AML-193 (cell line): Measurements from ENCODE around the gene VIPR2.
"Not testable (repeated sequence)": the region's sequence is repeated elsewhere in the genome, so short reads cannot be mapped to it uniquely, and the experiment has no call there.

Source experiments
- DNase-seq, 2 experiments: peaks; one replicate each; lab custom pipeline; 2025; lab: John Stamatoyannopoulos, UW

VIPR2 gene

DNA sequence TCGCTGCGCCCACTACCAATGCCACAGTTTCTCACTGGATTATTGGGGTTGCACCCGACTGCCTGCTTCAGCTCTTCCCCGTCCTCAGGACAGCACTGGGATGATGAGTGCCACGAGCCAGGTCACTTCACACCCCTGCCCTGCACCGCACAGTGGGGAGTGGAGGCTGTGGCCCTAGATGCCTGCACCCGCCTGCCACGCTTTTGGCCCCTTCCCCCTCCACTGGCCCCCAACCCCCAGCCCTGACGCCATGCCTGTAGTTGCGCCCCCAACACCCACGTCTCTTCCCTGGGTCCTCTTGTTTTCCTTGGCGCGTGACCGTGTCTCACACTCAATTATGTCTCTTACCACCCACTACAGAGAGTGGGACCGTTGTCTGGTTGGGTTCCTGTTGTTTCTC, 134.3 kb downstream of the VIPR2 start:
- no peak for DNase-seq

DNA sequence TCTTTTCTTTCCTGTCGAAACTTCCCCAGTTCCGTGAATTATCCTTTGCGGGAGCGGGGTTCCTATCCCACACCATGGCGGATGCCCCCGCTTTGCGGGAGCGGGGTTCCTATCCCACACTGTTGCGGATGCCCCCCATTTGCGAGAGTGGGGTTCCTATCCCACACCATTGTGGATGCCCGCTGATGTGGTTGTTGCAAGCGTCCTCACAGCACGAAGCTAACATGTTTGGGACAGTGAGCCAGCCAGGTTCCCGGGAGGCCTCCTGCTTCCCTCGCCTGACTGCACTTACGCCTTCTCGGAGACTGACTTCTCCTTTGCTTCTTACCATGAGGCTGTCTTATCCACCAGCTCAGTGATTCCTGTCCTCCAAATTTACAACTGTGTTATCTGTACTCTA, 134.7 kb downstream of the VIPR2 start:
- no peak for DNase-seq

DNA sequence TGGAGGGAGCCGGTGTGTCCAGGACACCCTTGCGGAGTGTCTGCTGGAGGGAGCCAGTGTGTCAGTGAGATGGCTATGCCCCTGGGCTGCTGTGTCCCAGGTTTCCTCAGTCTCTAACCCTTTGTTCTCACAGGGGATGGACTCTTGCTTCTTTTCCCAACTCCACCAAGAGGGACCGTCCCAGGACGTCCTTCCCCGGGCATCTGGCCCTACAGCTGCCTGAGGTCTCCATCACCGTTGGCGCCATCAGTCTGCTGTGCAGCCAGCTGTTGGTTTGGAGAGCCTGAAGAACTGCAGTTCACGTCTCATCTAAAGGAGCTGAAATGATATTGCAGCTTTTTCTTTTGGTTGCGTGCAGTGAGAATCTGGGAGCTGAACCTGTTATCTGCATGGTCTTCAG, 136.2 kb downstream of the VIPR2 start:
- no peak for DNase-seq

DNA sequence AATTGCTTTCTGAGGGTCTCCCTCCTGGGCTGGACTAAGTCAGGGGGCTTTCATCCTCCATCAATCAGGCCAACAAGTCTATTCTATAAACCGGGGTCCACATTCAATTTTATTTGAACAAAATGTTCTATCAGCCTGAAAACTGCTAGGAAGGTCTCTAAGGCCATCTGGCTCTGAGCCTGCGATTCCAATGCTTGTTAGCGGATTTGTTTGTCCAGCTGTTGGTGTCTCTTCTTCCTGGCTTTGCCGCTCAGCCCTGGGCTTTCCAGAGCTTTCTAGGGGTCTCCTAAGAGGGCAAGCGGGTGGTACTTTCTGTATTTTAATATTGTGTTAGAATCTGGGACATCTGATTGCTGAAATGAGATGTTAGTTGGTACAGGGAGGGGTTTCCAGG, 136.7 kb downstream of the VIPR2 start:
- DNase-seq, result no peak

DNA sequence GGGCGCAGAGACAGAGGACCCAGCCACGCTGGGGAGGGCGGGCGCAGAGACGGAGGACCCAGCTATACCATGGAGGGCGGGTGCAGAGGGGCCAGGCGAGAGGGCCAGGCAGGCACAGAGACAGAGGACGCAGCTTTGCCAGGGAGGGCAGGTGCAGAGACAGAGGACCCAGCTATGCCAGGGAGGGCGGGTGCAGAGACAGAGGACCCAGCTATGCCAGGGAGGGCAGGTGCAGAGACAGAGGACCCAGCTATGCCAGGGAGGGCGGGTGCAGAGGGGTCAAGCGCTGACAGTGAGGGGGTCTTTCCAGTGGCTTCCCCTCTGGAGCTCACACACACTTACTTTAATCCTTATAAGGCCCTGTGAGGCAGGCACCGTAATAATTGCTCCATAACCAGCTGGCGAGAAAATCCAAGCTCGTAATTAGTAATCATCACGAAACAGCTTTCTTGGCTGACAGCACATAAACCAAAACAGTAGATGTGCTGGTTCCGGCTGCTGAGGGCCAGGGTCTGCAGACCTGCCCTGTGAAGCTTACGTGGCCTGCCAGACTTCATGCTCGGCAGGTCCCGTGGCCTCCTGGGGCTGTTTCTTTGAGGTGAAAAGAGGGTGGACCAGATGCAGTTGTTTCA, 137.2 kb downstream of the VIPR2 start:
- DNase-seq, result no peak

DNA sequence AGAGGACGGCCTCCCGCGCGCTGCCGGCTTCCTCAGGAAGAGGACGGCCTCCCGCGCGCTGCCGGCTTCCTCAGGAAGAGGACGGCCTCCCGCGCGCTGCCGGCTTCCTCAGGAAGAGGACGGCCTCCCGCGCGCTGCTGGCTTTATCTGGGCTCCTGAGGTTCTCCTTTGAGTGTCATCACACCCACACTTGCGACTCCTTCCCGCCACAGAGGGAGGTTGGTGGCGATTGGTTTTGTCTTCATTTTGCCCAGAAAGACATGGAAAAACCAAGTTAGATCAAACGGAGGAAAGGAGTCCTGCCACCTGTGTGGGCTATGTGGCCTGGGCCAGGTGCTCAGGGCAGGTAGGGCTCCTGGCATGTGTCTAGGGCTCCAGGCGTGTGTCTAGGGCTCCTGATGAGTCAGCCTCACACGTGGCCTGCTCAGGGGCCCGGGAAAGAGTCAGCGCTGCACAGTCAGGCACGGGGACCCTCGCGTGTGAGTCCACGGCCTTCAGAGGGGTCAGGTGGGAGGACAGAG, 138.0 kb downstream of the VIPR2 start:
- DNase-seq, result no peak

DNA sequence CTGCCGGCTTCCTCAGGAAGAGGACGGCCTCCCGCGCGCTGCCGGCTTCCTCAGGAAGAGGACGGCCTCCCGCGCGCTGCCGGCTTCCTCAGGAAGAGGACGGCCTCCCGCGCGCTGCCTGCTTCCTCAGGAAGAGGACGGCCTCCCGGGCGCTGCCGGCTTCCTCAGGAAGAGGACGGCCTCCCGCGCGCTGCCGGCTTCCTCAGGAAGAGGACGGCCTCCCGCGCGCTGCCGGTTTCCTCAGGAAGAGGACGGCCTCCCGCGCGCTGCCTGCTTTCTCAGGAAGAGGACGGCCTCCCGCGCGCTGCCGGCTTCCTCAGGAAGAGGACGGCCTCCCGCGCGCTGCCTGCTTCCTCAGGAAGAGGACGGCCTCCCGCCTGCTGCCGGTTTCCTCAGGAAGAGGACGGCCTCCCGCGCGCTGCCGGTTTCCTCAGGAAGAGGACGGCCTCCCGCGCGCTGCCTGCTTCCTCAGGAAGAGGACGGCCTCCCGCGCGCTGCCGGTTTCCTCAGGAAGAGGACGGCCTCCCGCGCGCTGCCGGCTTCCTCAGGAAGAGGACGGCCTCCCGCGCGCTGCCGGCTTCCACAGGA, 138.6 kb downstream of the VIPR2 start:
- DNase-seq, result not testable (repeated sequence)

DNA sequence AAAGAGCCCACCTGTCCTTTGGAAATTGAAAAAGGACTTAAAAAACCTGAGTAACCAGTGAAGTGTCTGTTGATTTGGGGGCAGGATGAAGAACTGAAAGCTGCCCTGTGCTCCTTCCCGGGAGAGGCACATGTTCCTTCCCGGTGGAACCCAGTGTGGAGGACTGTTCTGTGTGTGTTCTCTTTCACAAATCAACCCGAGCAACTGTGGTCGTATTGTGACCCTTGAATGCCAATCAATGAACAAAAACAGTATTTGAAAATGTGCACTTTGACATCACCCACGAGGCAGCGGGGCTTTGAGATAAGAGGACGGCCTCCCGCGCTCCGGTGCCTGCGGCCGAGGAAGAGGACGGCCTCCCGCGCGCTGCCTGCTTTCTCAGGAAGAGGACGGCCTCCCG, 139.0 kb downstream of the VIPR2 start:
- no peak for DNase-seq

DNA sequence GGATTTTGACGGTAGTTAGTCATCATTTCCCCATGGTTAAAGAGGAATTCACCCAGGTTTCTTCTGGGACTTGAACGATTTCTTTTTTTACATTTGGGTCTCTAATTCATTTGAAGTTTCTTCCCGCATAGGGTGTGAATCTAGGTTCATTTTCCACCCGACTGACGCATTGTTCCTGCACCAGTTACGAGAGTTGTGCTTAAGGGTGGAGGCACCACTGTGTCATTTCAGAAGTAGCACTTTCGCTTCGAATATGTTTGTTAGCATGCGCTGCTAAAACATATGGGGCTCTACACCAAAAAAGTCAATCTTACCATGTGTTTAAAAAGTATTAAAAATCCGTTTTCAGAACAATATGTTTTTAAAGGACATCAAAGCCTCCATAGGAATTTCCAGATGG, 140.3 kb downstream of the VIPR2 start:
- no peak for DNase-seq

DNA sequence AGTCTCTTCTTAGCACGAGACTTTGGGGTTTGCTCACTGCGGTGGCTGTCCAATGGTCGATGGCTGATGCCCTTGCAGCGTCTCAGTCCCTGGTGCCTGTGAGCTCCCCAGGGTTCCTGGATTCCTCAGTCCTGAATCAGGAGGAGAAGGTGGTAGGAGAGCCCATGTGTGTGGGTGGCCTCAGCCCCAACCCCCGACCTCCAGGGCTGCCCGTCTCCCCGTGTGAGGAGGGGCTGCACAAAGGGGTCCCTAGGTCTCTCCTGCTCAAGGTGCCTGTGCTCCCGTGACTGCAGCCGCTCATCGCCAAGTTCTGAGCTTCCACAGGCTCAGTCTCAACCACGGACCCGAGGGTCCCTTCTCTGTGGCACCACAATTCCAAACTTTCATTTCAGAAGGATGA, 142.9 kb downstream of the VIPR2 start:
- no peak for DNase-seq

DNA sequence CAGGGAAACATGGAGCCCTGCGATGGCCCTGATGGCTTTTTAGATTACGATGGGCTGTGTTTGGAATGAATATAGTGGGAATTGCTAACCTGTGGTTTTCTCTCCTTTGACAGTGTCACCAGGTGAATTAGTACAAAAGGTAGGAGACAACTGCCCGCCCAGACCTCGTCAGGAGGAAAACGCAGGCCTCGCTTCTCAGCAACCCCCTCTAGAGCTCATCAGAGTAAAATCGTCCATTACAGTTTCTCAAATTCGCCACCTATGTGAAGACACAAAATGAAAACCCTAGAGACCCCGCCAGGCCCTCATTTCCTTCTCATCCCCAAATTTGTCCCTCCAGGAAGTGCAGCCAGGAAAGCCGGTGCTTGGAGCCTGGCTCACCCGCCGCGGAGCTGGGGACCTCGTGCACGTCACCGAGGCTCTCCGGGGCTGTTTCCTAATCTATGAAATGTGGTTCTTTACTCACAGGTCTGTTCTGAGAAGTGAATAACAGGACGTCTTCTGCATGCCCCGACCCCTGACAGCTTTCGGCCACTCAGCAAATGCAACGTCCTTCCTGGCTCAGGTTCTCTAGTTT, 143.7 kb downstream of the VIPR2 start:
- DNase-seq, result no peak

DNA sequence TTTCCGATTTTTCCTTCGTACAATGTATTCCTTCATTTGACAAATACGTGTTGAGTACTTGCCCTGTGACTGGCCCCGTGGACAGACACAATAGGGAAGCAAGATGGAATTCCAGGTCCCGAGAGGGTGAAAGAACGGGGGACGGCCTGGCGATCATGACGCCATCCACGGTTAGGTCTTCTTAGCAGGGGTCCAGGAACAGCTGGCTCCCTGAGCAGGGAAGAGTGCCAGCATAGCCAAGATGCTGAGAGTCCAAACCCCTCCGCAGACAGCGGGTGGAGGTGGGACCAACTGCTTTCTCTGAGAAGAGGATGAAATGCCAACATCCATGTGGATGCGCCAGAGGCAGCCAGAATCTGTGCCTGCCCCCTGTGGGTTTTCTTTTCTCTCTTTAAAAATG, 144.6 kb downstream of the VIPR2 start:
- DNase-seq, result no peak

DNA sequence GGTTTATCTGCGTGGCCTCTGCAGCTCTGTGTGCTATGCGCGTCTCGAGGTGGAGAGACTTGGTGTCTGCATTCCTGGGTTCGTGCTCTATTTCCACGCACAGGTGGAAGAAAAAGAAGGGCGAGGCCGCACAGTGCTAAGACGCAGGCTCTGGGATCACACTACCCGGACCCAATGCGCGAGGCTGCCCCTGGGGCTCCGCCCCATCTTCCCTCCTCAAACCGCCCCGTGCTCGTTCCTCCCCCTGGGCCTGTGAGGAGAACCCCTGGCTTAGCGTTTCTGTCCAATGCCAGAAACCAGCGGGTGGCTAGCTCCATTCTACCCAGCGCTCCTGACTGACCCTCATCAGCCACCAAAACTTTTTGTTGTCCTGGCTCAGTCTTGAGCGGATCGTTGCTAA, 145.2 kb downstream of the VIPR2 start:
- no peak for DNase-seq

DNA sequence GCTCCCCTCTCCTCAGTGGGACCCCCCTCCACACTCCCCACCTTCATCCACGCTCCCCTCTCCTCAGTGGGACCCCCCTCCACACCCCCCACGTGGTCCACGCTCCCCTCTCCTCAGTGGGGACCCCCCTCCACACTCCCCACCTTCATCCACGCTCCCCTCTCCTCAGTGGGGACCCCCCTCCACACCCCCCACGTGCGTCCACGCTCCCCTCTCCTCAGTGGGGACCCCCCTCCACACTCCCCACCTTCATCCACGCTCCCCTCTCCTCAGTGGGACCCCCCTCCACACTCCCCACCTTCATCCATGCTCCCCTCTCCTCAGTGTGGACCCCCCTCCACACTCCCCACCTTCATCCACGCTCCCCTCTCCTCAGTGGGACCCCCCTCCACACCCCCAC, 146.4 kb downstream of the VIPR2 start:
- DNase-seq, result not testable (repeated sequence)

DNA sequence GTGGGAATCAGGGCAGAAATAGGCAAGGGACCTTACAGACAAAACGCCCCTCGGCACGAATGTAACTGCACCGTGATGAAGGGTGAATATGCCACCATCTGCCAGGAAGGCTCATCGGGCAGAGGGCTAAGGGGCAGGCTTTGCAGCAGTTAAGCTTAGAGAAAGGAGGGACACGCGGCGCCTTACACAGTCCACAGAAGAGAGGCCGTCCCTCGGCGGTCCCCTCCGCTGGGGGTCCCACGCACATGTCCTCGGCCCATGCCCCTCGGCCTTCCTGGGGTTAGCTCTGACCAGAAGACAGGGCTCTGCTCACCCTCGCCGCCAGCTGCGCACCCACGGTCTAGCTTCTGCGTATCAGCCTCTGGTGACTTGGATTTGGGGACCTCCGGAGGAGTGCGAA, 147.2 kb downstream of the VIPR2 start:
- no peak for DNase-seq

DNA sequence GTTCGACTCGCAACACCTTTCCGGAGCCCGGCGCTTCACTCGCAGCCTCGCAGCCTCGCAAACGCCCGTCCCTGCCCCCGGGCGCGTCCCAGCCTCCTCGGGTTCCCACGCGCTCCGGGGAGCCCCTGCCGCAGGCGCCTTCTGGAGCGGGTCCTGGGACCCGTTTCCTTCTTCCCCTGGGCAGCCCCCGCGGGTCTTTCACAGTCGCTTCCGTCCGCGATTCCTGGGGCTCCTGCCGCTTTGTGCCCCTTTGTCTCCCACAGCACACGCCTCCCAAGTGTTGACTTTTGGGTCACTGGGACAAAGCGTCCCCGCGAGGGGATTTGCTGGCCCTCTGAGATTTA, 147.6 kb downstream of the VIPR2 start:
- DNase-seq, result no peak

DNA sequence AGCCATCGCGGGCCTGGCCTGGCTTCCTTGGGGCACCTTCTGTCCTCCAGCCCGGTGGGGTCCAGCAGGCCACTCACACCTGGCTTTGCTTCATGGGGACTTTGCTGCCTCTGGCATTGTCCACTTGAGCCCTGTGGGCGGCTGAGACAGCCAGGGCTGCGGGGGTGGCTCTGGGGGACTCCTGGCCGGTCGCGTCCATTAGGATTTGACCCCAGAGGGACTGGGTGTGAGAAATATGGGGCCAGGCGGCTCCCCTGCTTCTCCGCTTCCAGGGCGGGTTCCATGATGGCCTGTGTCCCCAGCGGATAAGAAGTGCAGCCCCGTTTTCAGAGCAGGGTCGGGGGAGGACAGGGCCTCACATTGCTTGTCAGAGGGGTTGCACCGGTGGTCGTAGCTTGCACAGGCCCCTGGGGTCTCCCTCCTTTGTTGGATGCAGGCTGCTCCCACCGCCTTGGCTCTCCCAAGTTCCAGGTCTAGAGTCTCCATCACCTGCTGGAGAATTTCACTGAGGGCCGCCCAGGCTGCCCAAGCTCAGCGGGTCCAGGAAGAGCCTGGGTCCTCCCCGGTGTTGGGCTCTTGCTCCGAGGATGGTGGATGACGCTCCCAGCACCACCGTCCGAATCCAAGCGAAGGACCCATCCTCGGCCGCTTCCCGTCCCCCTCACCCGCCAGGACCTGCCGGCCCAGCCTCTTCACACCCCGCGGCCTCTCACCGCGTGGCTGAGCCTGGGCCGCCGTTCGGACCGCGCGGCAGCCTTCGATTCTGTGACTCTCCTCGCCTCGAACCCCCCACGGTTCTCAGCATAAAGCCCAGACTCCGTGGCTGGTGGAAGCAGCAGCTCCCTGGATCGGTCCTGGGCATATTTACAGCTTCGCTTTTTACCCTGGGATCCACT, 148.2 kb downstream of the VIPR2 start:
- no peak for DNase-seq

DNA sequence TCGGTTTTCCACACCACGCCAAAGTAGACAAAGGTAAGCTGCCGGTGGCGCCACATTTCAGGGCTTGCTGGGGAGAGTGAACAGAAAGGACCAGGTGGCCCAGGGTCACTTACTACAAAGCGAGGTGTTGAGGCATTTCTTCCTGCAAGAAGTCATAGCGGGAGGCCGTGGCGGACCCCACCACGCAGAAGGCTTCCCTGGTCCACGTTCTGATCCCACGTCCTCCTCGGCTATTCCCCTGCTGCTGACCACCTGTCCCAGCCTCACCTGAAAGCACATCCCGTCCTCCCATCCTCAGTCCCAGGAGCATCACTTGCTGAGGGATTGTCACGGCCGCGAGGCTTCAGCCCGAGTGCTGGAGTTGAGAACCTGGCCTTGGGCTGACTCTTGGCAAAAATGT, 149.2 kb downstream of the VIPR2 start:
- DNase-seq, result no peak

DNA sequence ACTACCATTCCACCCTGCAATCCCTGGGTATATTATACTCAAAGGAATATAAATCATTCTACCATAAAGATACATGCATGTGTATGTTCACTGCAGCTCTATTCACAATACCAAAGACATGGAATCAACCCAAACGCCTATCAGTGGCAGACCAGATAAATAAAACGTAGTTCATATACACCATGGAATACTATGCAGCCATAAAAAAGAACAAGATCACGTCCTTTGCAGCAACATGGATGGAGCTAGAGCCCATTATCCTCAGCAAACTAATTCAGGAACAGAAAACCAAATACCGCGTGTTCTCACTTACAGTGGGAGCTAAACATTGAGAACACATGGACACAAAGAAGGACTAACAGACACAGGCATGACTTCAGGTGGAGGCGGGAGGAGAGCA, 150.0 kb downstream of the VIPR2 start:
- no peak for DNase-seq

DNA sequence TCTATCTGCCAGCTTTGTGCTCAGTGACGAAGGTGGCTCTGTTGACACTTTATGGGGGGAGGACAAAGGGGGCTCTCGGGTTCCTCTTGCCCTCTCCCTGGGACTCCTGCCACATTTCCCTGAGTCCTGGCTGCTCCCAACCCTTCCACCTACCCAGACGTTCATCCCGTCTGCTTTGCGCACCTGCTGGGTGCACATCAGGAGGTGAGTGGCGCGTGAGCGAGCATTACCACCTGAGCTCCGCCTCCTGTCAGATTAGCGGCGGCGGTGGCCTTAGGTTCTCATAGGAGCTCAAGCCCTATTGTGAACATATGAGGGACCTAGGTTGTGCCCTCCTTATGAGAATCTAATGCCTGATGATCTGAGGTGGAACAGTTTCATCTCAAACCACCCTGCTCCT, 151.1 kb downstream of the VIPR2 start:
- DNase-seq, result no peak

DNA sequence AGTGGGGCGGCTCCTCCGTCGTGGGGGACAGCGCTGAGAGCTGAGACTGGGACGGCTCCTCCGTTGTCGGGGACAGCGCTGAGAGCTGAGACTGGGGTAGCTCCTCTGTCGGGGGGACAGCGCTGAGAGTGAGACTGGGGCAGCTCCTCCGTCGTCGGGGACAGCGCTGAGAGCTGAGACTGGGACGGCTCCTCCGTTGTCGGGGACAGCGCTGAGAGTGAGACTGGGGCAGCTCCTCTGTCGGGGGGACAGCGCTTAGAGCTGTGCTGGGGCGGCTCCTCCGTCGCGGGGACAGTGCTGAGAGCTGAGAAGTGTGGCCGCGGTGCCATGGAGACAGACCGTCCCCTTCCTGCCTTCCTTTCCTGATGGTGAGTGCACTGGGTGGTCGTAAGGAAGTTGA, 151.9 kb downstream of the VIPR2 start:
- DNase-seq, result no peak

DNA sequence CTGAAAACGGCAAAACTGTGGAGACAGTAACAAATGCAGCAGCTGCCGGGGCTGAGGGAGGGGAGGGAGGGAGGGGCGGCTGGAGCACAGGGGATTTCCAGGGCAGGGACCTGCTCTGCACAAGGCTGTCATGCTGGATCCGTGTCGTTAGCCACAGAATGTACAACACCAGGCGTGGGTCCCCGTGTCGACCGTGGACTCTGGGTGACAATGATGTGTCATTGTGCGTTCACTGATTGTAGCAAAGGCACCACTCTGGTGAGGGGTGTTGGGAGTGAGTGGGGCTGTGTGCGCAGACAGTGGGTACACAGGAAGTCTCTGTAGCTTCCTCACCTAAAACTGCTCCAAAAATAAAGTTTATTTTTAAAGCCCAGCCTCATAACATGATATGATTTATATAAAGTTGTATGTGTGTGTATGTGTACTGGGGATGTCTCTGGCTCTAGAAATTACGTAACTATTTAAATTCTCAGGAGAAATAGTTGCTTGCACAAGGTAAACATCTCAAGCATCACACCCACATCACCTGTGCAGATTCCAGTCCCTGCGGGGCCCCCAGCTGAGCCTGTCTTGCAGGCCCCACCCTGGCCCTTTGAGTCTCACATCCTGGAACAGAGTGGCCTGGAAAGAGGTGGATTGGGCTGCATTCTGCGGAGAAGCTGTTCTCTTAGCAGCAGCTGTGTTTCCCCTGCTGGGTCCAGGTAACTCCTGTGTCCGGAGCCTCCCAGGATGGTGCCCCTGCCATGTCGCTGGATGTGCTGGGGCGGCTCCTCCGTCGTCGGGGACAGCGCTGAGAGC, 152.6 kb downstream of the VIPR2 start:
- no peak for DNase-seq
